Mucosa of rectum (tissue), 2 donors: ENCODE measurements around the gene SLC37A1.

ENCODE experiments used
- H3K27ac ChIP-seq, 2 donors: one replicate each; pipeline ENCODE4 v1.7.0; 2013; ENCODE audit warnings: inconsistent platforms in 2 of 2, low read depth in 2 of 2, low read length in 2 of 2
- H3K27me3 ChIP-seq, 2 donors: one replicate each; pipeline ENCODE4 v1.7.0; 2013; ENCODE audit warnings: low read length in 2 of 2; ENCODE audit not compliant: control insufficient read depth in 2 of 2, insufficient read depth in 2 of 2
- H3K36me3 ChIP-seq, 2 donors: one replicate each; pipeline ENCODE4 v1.7.0; 2013; ENCODE audit warnings: low read length in 2 of 2; ENCODE audit not compliant: control insufficient read depth in 2 of 2, insufficient read depth in 2 of 2
- H3K4me1 ChIP-seq, 2 donors: one replicate each; pipeline ENCODE4 v1.7.0; 2013; ENCODE audit warnings: low read length in 2 of 2, mild to moderate bottlenecking in 1 of 2; ENCODE audit not compliant: control insufficient read depth in 2 of 2, insufficient read depth in 2 of 2
- H3K4me3 ChIP-seq, 2 donors: one replicate each; pipeline ENCODE4 v1.7.0; 2013; ENCODE audit warnings: low read length in 2 of 2
- H3K9ac ChIP-seq, 2 donors: one replicate each; pipeline ENCODE4 v1.7.0; 2013; ENCODE audit warnings: low read length in 2 of 2, low read depth in 1 of 2, mild to moderate bottlenecking in 1 of 2
- H3K9me3 ChIP-seq, 2 donors: one replicate each; pipeline ENCODE4 v1.7.0; 2013; ENCODE audit warnings: low read length in 2 of 2; ENCODE audit not compliant: control insufficient read depth in 2 of 2
- donor health status: healthy.
- donor health status: Normal muscosa, but diverticular disease.

SLC37A1 gene

DNA sequence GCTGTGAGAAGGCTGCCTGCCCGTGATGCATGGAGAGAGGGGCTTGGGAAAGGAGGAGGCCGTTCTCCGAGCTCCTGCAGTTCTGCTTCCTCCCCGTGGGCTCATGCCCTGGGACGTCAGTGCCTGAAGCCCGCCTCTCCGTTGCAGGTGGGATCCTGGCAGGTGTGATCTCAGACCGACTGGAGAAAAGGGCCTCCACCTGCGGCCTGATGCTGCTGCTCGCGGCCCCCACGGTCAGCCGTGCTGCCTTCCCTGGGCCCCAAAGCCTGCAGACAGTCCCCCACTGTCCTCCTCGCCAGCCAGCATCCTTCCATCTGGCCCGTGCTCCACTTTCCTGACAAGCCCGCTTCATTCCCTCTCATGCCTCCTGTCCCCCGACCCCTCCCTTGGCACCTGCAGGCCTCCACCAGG lies 50.9 kb downstream of the SLC37A1 start:
- Histone ChIP-seq H3K4me1 (peaks cover 3 to 13% of the 10 kb centered on the region in 2 donors), H3K4me3 (no peak overlapping the region), H3K27me3 (no peaks in the 10 kb centered on the region), H3K9me3 (no peaks in the 10 kb centered on the region), H3K36me3 (peaks cover 84 to 87% of the 10 kb centered on the region in 2 donors), H3K27ac (no peak overlapping the region), H3K9ac (no peak overlapping the region)

DNA sequence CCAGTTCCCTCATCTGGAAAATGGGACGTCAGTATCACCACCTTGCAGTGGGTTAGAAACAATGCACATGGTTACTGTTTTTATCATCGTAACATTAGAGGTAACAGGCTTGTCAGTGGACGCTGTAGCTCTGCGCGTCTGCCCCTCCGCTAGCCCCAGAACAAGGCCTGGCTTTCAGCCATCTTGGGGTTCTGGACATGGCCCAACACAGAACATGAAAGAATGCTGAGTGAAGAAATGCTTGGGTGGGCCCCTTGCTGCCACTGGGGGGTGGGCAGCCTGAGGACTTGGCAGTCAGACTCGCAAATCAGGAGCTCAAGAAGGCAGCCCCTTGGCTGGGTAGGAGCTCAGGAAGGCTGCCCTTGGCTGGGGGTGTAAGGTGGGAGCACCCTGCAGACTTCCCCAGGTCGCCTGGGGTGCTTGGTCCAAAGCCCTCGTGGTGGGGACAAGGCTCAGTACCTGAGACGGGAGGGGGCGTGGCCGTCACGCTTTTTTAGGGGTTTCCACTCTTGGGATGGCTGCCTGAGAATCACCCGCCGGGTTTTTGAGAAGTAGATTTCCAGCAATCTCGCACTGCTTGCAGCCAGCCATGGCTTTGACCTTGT lies 51.7 kb downstream of the SLC37A1 start:
- peaks cover 82 to 86% of the 10 kb centered on the region in 2 donors for H3K36me3 ChIP-seq

GRCh38 chr21:42565886-42566523 lies 52.4 kb downstream of the SLC37A1 start:
- H3K4me1 ChIP-seq, result peaks cover 3 to 13% of the 10 kb centered on the region in 2 donors
- H3K9ac ChIP-seq, result no peak overlapping the region
- H3K36me3 ChIP-seq, result peaks cover 82 to 86% of the 10 kb centered on the region in 2 donors
- H3K9me3 ChIP-seq, result no peaks in the 10 kb centered on the region
- H3K4me3 ChIP-seq, result no peak overlapping the region
- no peak overlapping the region for H3K27ac ChIP-seq
- H3K27me3 ChIP-seq, result no peaks in the 10 kb centered on the region

More for the DNA sequence above, 51.7 kb downstream of the SLC37A1 start:
- H3K9me3 ChIP-seq, result no peaks in the 10 kb centered on the region
- H3K4me3 ChIP-seq, result no peak overlapping the region
- H3K27me3 ChIP-seq, result no peaks in the 10 kb centered on the region
- no peak overlapping the region for H3K9ac ChIP-seq
- no peak overlapping the region for H3K27ac ChIP-seq
- H3K4me1 ChIP-seq, result peaks cover 3 to 13% of the 10 kb centered on the region in 2 donors

DNA sequence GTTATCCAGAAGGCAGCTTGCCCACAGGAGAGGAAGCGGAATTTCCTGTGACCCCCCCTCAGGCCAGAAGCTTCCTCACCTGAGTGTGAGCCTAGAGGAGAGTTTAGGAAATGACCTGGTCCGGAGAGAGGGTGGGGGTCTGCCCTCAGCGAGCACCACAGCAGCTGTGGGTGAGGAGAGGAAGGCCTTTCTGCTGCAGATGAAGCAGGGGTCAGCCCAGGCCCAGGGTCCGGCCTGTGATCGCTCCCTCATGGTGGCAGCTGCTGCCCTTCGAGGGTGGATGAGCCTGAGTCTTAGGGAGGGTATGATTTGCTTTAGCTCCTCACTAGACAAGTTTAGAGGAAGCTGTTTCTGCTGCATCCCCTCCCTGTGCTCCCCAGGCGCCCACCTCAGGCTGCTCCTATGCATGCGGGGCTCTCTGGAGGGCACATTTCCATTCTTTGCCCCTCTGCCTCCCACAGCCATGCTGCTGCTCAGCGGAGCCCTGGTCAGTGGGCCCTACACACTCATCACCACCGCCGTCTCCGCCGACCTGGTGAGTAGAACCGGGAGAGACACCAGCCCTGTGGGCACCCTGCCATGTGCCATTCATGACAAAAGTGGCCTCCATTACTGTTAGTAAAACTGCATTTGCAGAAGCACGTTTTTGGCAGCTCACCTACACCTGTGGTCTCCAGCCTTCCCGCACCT lies 53.0 kb downstream of the SLC37A1 start:
- peaks cover 83 to 85% of the 10 kb centered on the region in 2 donors for H3K36me3 ChIP-seq
- no peaks in the 10 kb centered on the region for H3K27me3 ChIP-seq
- H3K4me1 ChIP-seq, result peaks cover 2 to 8% of the 10 kb centered on the region in 2 donors
- H3K9me3 ChIP-seq, result no peaks in the 10 kb centered on the region
- no peak overlapping the region for H3K27ac ChIP-seq
- no peak overlapping the region for H3K9ac ChIP-seq
- H3K4me3 ChIP-seq, result no peak overlapping the region

GRCh38 chr21:42567214-42567555 lies 53.5 kb downstream of the SLC37A1 start:
- Histone ChIP-seq H3K27me3 (no peaks in the 10 kb centered on the region), H3K36me3 (peaks cover 81 to 85% of the 10 kb centered on the region in 2 donors), H3K9ac (no peak overlapping the region), H3K4me1 (peaks cover 0 to 2% of the 10 kb centered on the region in 2 donors), H3K27ac (no peak overlapping the region), H3K4me3 (no peak overlapping the region), H3K9me3 (no peaks in the 10 kb centered on the region)

- Histone ChIP-seq H3K4me1 (no peaks in the 10 kb centered on the region), H3K9me3 (no peaks in the 10 kb centered on the region), H3K27me3 (no peaks in the 10 kb centered on the region), H3K9ac (no peak overlapping the region), H3K36me3 (peaks cover 75 to 84% of the 10 kb centered on the region in 2 donors), H3K27ac (no peak overlapping the region), H3K4me3 (no peak overlapping the region)
Observed at GRCh38 chr21:42567861-42568260, 54.2 kb downstream of the SLC37A1 start.

GRCh38 chr21:42568376-42568775 lies 54.7 kb downstream of the SLC37A1 start:
- Histone ChIP-seq H3K4me3 (no peak overlapping the region), H3K9me3 (no peaks in the 10 kb centered on the region), H3K4me1 (no peaks in the 10 kb centered on the region), H3K36me3 (peaks cover 76 to 84% of the 10 kb centered on the region in 2 donors), H3K27ac (no peak overlapping the region), H3K9ac (no peak overlapping the region), H3K27me3 (no peaks in the 10 kb centered on the region)

DNA sequence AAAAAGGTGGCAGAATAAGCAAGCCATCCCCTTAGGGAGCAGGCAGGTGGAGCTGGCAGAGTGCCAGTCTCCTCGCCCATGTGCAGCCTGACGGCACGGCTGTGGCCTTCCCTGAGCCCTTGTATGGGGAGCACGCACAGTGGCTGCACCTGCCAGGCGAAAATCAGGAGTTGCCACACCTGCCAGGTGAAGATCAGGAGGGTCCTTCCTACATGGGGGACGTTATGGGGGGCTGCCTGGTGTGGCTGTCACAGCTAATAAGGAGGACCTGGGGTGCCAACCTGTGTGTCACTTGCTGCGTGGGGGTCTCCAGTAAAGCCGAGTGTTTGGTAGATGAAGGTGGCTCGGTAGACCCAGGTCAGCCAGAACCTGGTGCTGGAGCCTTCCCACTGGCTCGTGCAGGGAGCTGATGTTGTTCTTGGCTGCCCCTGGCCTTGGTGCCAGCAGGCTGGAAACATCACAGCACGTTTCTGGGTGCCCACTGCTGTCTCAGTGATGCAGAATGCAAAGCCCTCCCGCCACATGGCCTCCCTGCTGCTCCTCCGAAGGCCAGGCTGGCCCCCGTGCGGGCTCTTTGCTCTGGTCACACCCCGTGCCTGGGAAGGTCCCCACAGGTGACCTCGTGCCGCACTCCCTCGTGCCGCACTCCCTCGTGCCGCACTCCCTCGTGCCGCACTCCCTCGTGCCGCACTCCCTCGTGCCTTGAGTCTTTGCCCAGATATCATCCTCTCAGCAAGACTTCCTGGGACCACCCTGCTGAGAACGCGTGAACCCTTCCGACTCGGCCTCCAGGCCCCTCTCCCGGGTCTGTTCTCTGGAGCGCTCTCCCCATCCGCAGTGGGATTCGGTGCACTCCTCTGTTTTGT lies 55.4 kb downstream of the SLC37A1 start:
- H3K27ac ChIP-seq, result no peak overlapping the region
- H3K4me1 ChIP-seq, result no peaks in the 10 kb centered on the region
- H3K9me3 ChIP-seq, result no peaks in the 10 kb centered on the region

GRCh38 chr21:42569732-42570301 lies 56.2 kb downstream of the SLC37A1 start:
- H3K36me3 ChIP-seq, result peaks cover 73 to 81% of the 10 kb centered on the region in 2 donors
- no peaks in the 10 kb centered on the region for H3K9me3 ChIP-seq
- no peak overlapping the region for H3K4me3 ChIP-seq
- H3K27me3 ChIP-seq, result no peaks in the 10 kb centered on the region
- H3K27ac ChIP-seq, result no peak overlapping the region
- no peak overlapping the region for H3K9ac ChIP-seq
- H3K4me1 ChIP-seq, result no peaks in the 10 kb centered on the region

More for the DNA sequence above, 55.4 kb downstream of the SLC37A1 start:
- H3K9ac ChIP-seq, result no peak overlapping the region
- peaks cover 73 to 84% of the 10 kb centered on the region in 2 donors for H3K36me3 ChIP-seq
- H3K4me3 ChIP-seq, result no peak overlapping the region
- H3K27me3 ChIP-seq, result no peaks in the 10 kb centered on the region
